Caco-2 (cell line): ENCODE data around the gene KRT13. TPM values are rescaled to one million over a fixed set of nuclear protein-coding genes. Genes with fewer than 3 reads are reported as not detected.

ENCODE experiments used
- BruUV-seq: library from RNA; stranded (reverse); fragments of 400-500 nt; replicated peaks from 2 replicates; lab custom pipeline; 2021; lab: Mats Ljungman, UMichigan
- CTCF ChIA-PET: fragments of 300-600 bp; sonication (Branson Sonifier 250); formaldehyde crosslinking; loops from one replicate; lab custom pipeline; 2022; ENCODE audit warnings: antibody characterized with exemption; lab: Charles Lee
- POLR2A ChIA-PET: fragments of 300-600 bp; sonication (Branson Sonifier 250); formaldehyde crosslinking; loops from one replicate; lab custom pipeline; 2022; ENCODE audit warnings: antibody characterized with exemption; lab: Charles Lee
- DNase-seq, 2 experiments: peaks; one replicate each; pipeline versions ENCODE4 v3.0.0 to v3.0.0-alpha.2; 2020 to 2022
- H3K27me3 ChIP-seq: replicated peaks from 2 replicates; pipeline ENCODE4 v1.6.0; 2011; ENCODE audit warnings: low read length; ENCODE audit not compliant: control insufficient read depth, insufficient read depth
- H3K36me3 ChIP-seq: 2 replicates; pipeline ENCODE4 v1.5.1; 2011; ENCODE audit warnings: low read length; ENCODE audit not compliant: control insufficient read depth, insufficient read depth
- H3K4me1 ChIP-seq: fragments of 250-450 bp; sonication (Bioruptor Pico); 2 replicates; pipeline ENCODE4 v1.5.1; 2020; ENCODE audit warnings: mild to moderate bottlenecking
- H3K4me3 ChIP-seq: 2 replicates; pipeline ENCODE4 v1.5.1; 2011; ENCODE audit warnings: low read depth, mild to moderate bottlenecking, control low read depth, low read length
- H3K9me3 ChIP-seq: fragments of 250-450 bp; sonication (Bioruptor Pico); 2 replicates; pipeline ENCODE4 v1.5.1; 2020; ENCODE audit warnings: mild to moderate bottlenecking, moderate library complexity
- H3K27ac Mint-ChIP-seq: one replicate; pipeline ENCODE4 v1.8.0; 2022; ENCODE audit warnings: mixed read lengths; ENCODE audit not compliant: unreplicated experiment
- H3K27me3 Mint-ChIP-seq: one replicate; pipeline ENCODE4 v1.8.0; 2022; ENCODE audit warnings: mixed read lengths; ENCODE audit not compliant: insufficient read depth, unreplicated experiment
- H3K36me3 Mint-ChIP-seq: one replicate; pipeline ENCODE4 v1.8.0; 2022; ENCODE audit warnings: mild to moderate bottlenecking, mixed read lengths; ENCODE audit not compliant: insufficient read depth, unreplicated experiment
- H3K4me1 Mint-ChIP-seq: one replicate; pipeline ENCODE4 v1.8.0; 2022; ENCODE audit warnings: low read depth, mixed read lengths; ENCODE audit not compliant: unreplicated experiment
- H3K4me3 Mint-ChIP-seq: one replicate; pipeline ENCODE4 v1.8.0; 2022; ENCODE audit warnings: mild to moderate bottlenecking, moderate library complexity, mixed read lengths; ENCODE audit not compliant: unreplicated experiment
- H3K9me3 Mint-ChIP-seq: one replicate; pipeline ENCODE4 v1.8.0; 2022; ENCODE audit warnings: mixed read lengths; ENCODE audit not compliant: unreplicated experiment
- CTCF ChIP-seq, 2 experiments: fragments of 200-600 bp in 1 of 2; IDR thresholded peaks; 1 replicate in 1 of 2; 2 replicates in 1 of 2; pipeline versions ENCODE4 v1.5.1 to v1.8.0; 2011 to 2022; ENCODE audit warnings: antibody characterized with exemption in 1 of 2, control low read depth in 1 of 2, inconsistent platforms in 1 of 2, low read depth in 1 of 2, low read length in 1 of 2, mild to moderate bottlenecking in 1 of 2, moderate library complexity in 1 of 2; ENCODE audit not compliant: insufficient read depth in 1 of 2, severe bottlenecking in 1 of 2, unreplicated experiment in 1 of 2
- intact Hi-C: fragments of 100-400 bp; cut with micrococcal nuclease; formaldehyde crosslinking; loops from one replicate; pipeline ENCODE4 v1.10.0; 2022; ENCODE audit not compliant: unreplicated experiment
- total RNA-seq: library from RNA; stranded (reverse); gene quantifications from 2 replicates; pipeline ENCODE4 v1.2.3, GENCODE V29; 2022

KRT13 gene
- total RNA-seq, 1 experiment from 2014 or later, result not detected

GRCh38 chr17:41500131-41500911 is 5.1 kb downstream of the KRT13 start:
- BruUV-seq, result no TSS peak
- no peak for DNase-seq
- no peak for TF ChIP-seq CTCF (IDR thresholded peaks at IDR 0.05; ENCODE audit: insufficient read depth in 1 of 2, low read depth in 1 of 2, low read length in 1 of 2, severe bottlenecking in 1 of 2, unreplicated experiment in 1 of 2)
- H3K4me1 ChIP-seq, result no peaks in the 10 kb centered on the region; the same call in 1 of the 2 replicates
- H3K27ac Mint-ChIP-seq, result no peak overlapping the region
- H3K36me3 Mint-ChIP-seq, result no peaks in the 10 kb centered on the region
- no peaks in the 10 kb centered on the region for H3K9me3 ChIP-seq
- H3K4me3 Mint-ChIP-seq, result no peak overlapping the region
- ChIA-PET POLR2A (no interaction called here), CTCF (no interaction called here)
- no peaks in the 10 kb centered on the region for H3K27me3 ChIP-seq
- peaks cover 6% of the 10 kb centered on the region for H3K4me1 Mint-ChIP-seq
- H3K9me3 Mint-ChIP-seq, result no peaks in the 10 kb centered on the region
- no peaks in the 10 kb centered on the region for H3K27me3 Mint-ChIP-seq
- intact Hi-C loops, result no loop called here
- H3K36me3 ChIP-seq, result no peaks in the 10 kb centered on the region
- no peak overlapping the region for H3K4me3 ChIP-seq

- H3K36me3 ChIP-seq, result no peaks in the 10 kb centered on the region
- intact Hi-C loops, result loop anchor here (10.0 kb wide), 1 partner anchor 175 kb away; no protein-coding TSS in a partner anchor
- Mint-ChIP-seq H3K27me3 (no peaks in the 10 kb centered on the region), H3K27ac (no peak overlapping the region), H3K9me3 (no peaks in the 10 kb centered on the region), H3K36me3 (no peaks in the 10 kb centered on the region), H3K4me3 (no peak overlapping the region), H3K4me1 (peaks cover 6% of the 10 kb centered on the region)
- no peak overlapping the region for H3K4me3 ChIP-seq
- DNase-seq, result no peak
- H3K4me1 ChIP-seq, result no peaks in the 10 kb centered on the region; the same call in 1 of the 2 replicates
- no peak for TF ChIP-seq CTCF (IDR thresholded peaks at IDR 0.05; ENCODE audit: insufficient read depth in 1 of 2, low read depth in 1 of 2, low read length in 1 of 2, severe bottlenecking in 1 of 2, unreplicated experiment in 1 of 2)
- CTCF ChIA-PET, result no interaction called here
- H3K27me3 ChIP-seq, result no peaks in the 10 kb centered on the region
- no peaks in the 10 kb centered on the region for H3K9me3 ChIP-seq
- BruUV-seq, result no TSS peak
- POLR2A ChIA-PET, result no interaction called here
These were observed 5.7 kb downstream of the KRT13 start for GRCh38 chr17:41499714-41500113.

- no peak overlapping the region for H3K4me3 Mint-ChIP-seq
- DNase-seq, result no peak
- CTCF ChIA-PET, result interaction anchor here (0.5 to 2.2 kb wide), 2 partner anchors 51 to 293 kb away, joined by 3 to 7 read pairs; no protein-coding TSS in a partner anchor
- no peaks in the 10 kb centered on the region; the same call in 1 of the 2 replicates for H3K4me1 ChIP-seq
- BruUV-seq, result no TSS peak
- no peak overlapping the region for H3K27ac Mint-ChIP-seq
- no peak overlapping the region for H3K4me3 ChIP-seq
- no peaks in the 10 kb centered on the region for H3K36me3 Mint-ChIP-seq
- H3K9me3 ChIP-seq, result no peaks in the 10 kb centered on the region
- H3K27me3 ChIP-seq, result no peaks in the 10 kb centered on the region
- no peak for TF ChIP-seq CTCF (IDR thresholded peaks at IDR 0.05; ENCODE audit: insufficient read depth in 1 of 2, low read depth in 1 of 2, low read length in 1 of 2, severe bottlenecking in 1 of 2, unreplicated experiment in 1 of 2)
- H3K9me3 Mint-ChIP-seq, result no peaks in the 10 kb centered on the region
- no peaks in the 10 kb centered on the region for H3K36me3 ChIP-seq
- H3K4me1 Mint-ChIP-seq, result peaks cover 6% of the 10 kb centered on the region
- POLR2A ChIA-PET, result no interaction called here
- no peaks in the 10 kb centered on the region for H3K27me3 Mint-ChIP-seq
- intact Hi-C loops, result loop anchor here (10.0 kb wide), 1 partner anchor 173 kb away; no protein-coding TSS in a partner anchor
These were observed 7.1 kb downstream of the KRT13 start for GRCh38 chr17:41498276-41498675.
